Ureter (tissue), 1 donor: Measurements from ENCODE around the gene KIF16B. TPM values are rescaled to one million over a fixed set of nuclear protein-coding genes. Genes with fewer than 3 reads are reported as not detected.

Experiments
- DNase-seq: peaks from one replicate; pipeline ENCODE4 v3.0.0-alpha.2; 2020; ENCODE audit warnings: low spot score
- total RNA-seq: library from RNA; stranded (reverse); gene quantifications from one replicate; pipeline ENCODE4 v1.2.4, GENCODE V29; 2023
- donor health status: DM: yes; HTN: yes; CAD: no.

Gene KIF16B
- total RNA-seq, 1 donor from 2014 or later, result 30.4 TPM

GRCh38 chr20:16400234-16400633, 173.0 kb downstream of the KIF16B start:
- no peak for DNase-seq

- no peak for DNase-seq
Measured at GRCh38 chr20:16399801-16400200, 173.4 kb downstream of the KIF16B start.

GRCh38 chr20:16397086-16397485, 176.2 kb downstream of the KIF16B start:
- peak; percentile 80 for DNase-seq

GRCh38 chr20:16395366-16395765, 177.9 kb downstream of the KIF16B start:
- DNase-seq, result no peak

GRCh38 chr20:16394784-16395183, 178.5 kb downstream of the KIF16B start:
- DNase-seq, result no peak

GRCh38 chr20:16393836-16394235, 179.4 kb downstream of the KIF16B start:
- DNase-seq, result no peak

GRCh38 chr20:16393297-16393696, 180.0 kb downstream of the KIF16B start:
- no peak for DNase-seq

- no peak for DNase-seq
Measured at GRCh38 chr20:16392346-16392745, 180.9 kb downstream of the KIF16B start.

GRCh38 chr20:16390991-16391390, 182.3 kb downstream of the KIF16B start:
- DNase-seq, result no peak

GRCh38 chr20:16388731-16389130, 184.5 kb downstream of the KIF16B start:
- no peak for DNase-seq

- no peak for DNase-seq
Measured at GRCh38 chr20:16387666-16388065, 185.6 kb downstream of the KIF16B start.

- no peak for DNase-seq
Measured at GRCh38 chr20:16385891-16386290, 187.4 kb downstream of the KIF16B start.

- DNase-seq, result no peak
Measured at GRCh38 chr20:16385462-16385861, 187.8 kb downstream of the KIF16B start.

GRCh38 chr20:16381444-16381843, 191.8 kb downstream of the KIF16B start:
- DNase-seq, result no peak

GRCh38 chr20:16378712-16379370, 194.4 kb downstream of the KIF16B start:
- no peak for DNase-seq

GRCh38 chr20:16378122-16378521, 195.1 kb downstream of the KIF16B start:
- DNase-seq, result no peak

GRCh38 chr20:16369441-16369840, 203.8 kb downstream of the KIF16B start:
- DNase-seq, result no peak

- DNase-seq, result no peak
Measured at GRCh38 chr20:16368645-16369292, 204.5 kb downstream of the KIF16B start.

- DNase-seq, result no peak
Measured at GRCh38 chr20:16367948-16368560, 205.2 kb downstream of the KIF16B start.

- no peak for DNase-seq
Measured at GRCh38 chr20:16366529-16366928, 206.7 kb downstream of the KIF16B start.

- DNase-seq, result no peak
Measured at GRCh38 chr20:16364320-16364687, 208.9 kb downstream of the KIF16B start.

GRCh38 chr20:16363506-16364319, 209.5 kb downstream of the KIF16B start:
- DNase-seq, result no peak
